H1 (cell line): Measurements from ENCODE around the gene HHAT. TPM values are rescaled to one million over a fixed set of nuclear protein-coding genes. Genes with fewer than 3 reads are reported as not detected.

Experiments used
- CTCF ChIA-PET: fragments of 300-600 bp; sonication (Branson Sonifier 250); formaldehyde crosslinking; loops from one replicate; lab custom pipeline; 2021; ENCODE audit not compliant: partially characterized antibody; lab: Charles Lee
- POLR2A ChIA-PET: fragments of 300-600 bp; sonication (Branson Sonifier 250); formaldehyde crosslinking; loops from one replicate; lab custom pipeline; 2021; ENCODE audit warnings: inconsistent platforms; ENCODE audit not compliant: partially characterized antibody; lab: Charles Lee
- DNase-seq, 2 experiments: peaks; one replicate each; pipeline versions ENCODE4 v3.0.0 to v3.0.0-alpha.2; 2010 to 2022; ENCODE audit warnings: low spot score in 2 of 2, low read depth in 1 of 2, mixed read lengths in 1 of 2
- FAIRE-seq: peaks from 2 replicates; lab custom pipeline; 2011; peaks lifted over from hg19 to GRCh38; lab: Jason Lieb, UNC
- H2AFZ ChIP-seq: 2 replicates; pipeline ENCODE4 v1.8.1; 2012; ENCODE audit warnings: low read length, inconsistent platforms
- H2AK5ac ChIP-seq: 2 replicates; pipeline ENCODE4 v1.6.1; 2013; ENCODE audit warnings: low read depth, low read length
- H2BK120ac ChIP-seq: replicated peaks from 2 replicates; pipeline ENCODE3; 2013; ENCODE audit warnings: low read depth, low read length, inconsistent platforms
- H2BK12ac ChIP-seq: 2 replicates; pipeline ENCODE4 v1.6.1; 2013; ENCODE audit warnings: low read depth, low read length
- H2BK15ac ChIP-seq: 2 replicates; pipeline ENCODE4 v1.6.1; 2013; ENCODE audit warnings: low read length
- H2BK20ac ChIP-seq: 2 replicates; pipeline ENCODE4 v1.6.1; 2013; ENCODE audit warnings: low read length
- H2BK5ac ChIP-seq: 2 replicates; pipeline ENCODE4 v1.6.1; 2013; ENCODE audit warnings: low read depth, low read length
- H3K14ac ChIP-seq: 2 replicates; pipeline ENCODE4 v1.6.1; 2013; ENCODE audit warnings: inconsistent platforms; ENCODE audit not compliant: insufficient read length
- H3K18ac ChIP-seq: 2 replicates; pipeline ENCODE4 v1.6.1; 2013; ENCODE audit warnings: low read length; ENCODE audit errors: extremely low read depth
- H3K23ac ChIP-seq: 2 replicates; pipeline ENCODE4 v1.6.1; 2013; ENCODE audit warnings: inconsistent platforms; ENCODE audit not compliant: insufficient read length
- H3K23me2 ChIP-seq: 2 replicates; pipeline ENCODE4 v1.6.1; 2013; ENCODE audit warnings: low read depth, low read length
- H3K27ac ChIP-seq: 2 replicates; pipeline ENCODE4 v1.6.1; 2011; ENCODE audit warnings: low read depth, low read length, inconsistent platforms
- H3K27me3 ChIP-seq, 4 experiments: replicated peaks in 1 of 4; 1 replicate in 1 of 4; 2 replicates in 3 of 4; pipeline versions ENCODE4 v1.6.1 to v1.8.1; 2011 to 2013; ENCODE audit warnings: low read length in 3 of 4, mild to moderate bottlenecking in 3 of 4, inconsistent platforms in 2 of 4, mixed read lengths in 2 of 4, moderate library complexity in 1 of 4; ENCODE audit not compliant: control insufficient read depth in 3 of 4, insufficient read depth in 3 of 4; ENCODE audit errors: extremely low read depth in 1 of 4
- H3K36me3 ChIP-seq, 4 experiments: 2 replicates each; pipeline versions ENCODE4 v1.6.1 to v1.8.1; 2011 to 2013; ENCODE audit warnings: mild to moderate bottlenecking in 4 of 4, low read length in 3 of 4, moderate library complexity in 2 of 4, control low read depth in 1 of 4, inconsistent platforms in 1 of 4; ENCODE audit not compliant: insufficient read depth in 4 of 4, control insufficient read depth in 2 of 4
- H3K4ac ChIP-seq: replicated peaks from 2 replicates; pipeline ENCODE3; 2013; ENCODE audit warnings: low read length, low read depth, mixed read lengths, inconsistent platforms; ENCODE audit not compliant: insufficient read length
- H3K4me1 ChIP-seq, 4 experiments: replicated peaks in 1 of 4; 1 replicate in 1 of 4; 2 replicates in 3 of 4; pipeline versions ENCODE4 v1.6.1 to v1.8.1; 2011 to 2013; ENCODE audit warnings: low read length in 3 of 4, inconsistent platforms in 2 of 4, mixed read lengths in 1 of 4; ENCODE audit not compliant: insufficient read depth in 4 of 4, control insufficient read depth in 3 of 4
- H3K4me2 ChIP-seq, 2 experiments: 2 replicates each; pipeline versions ENCODE4 v1.6.1 to v1.8.1; 2011 to 2013; ENCODE audit warnings: low read depth in 2 of 2, low read length in 2 of 2, control low read depth in 1 of 2, inconsistent platforms in 1 of 2, mild to moderate bottlenecking in 1 of 2; ENCODE audit not compliant: insufficient read depth in 1 of 2
- H3K4me3 ChIP-seq, 4 experiments: fragments of 200-600, 300-600 bp in 1 of 4; sonication (generic), shearing (Covaris generic), sonication (Bioruptor Twin) in 1 of 4; 2 replicates each; pipeline versions ENCODE4 v1.5.1 to v1.8.1; 2011 to 2016; ENCODE audit warnings: low read length in 4 of 4, low read depth in 3 of 4, control low read depth in 2 of 4, inconsistent platforms in 2 of 4, mild to moderate bottlenecking in 2 of 4, mixed read lengths in 1 of 4, moderate library complexity in 1 of 4; ENCODE audit not compliant: insufficient read depth in 2 of 4; ENCODE audit errors: extremely low read depth in 1 of 4
- H3K56ac ChIP-seq: replicated peaks from 2 replicates; pipeline ENCODE3; 2013; ENCODE audit warnings: low read depth, mild to moderate bottlenecking, mixed read lengths, low read length, inconsistent platforms; ENCODE audit not compliant: insufficient read length
- H3K79me1 ChIP-seq: 2 replicates; pipeline ENCODE4 v1.6.1; 2013; ENCODE audit warnings: low read depth, low read length, control low read depth
- H3K79me2 ChIP-seq, 2 experiments: 2 replicates each; pipeline versions ENCODE4 v1.6.1 to v1.8.1; 2012 to 2013; ENCODE audit warnings: low read length in 2 of 2, mild to moderate bottlenecking in 2 of 2, inconsistent platforms in 1 of 2; ENCODE audit not compliant: insufficient read depth in 2 of 2, control insufficient read depth in 1 of 2
- H3K9ac ChIP-seq, 4 experiments: replicated peaks in 1 of 4; 1 replicate in 1 of 4; 2 replicates in 3 of 4; pipeline versions ENCODE4 v1.6.1 to v1.8.1; 2011 to 2013; ENCODE audit warnings: low read depth in 3 of 4, low read length in 3 of 4, control low read depth in 2 of 4, mild to moderate bottlenecking in 2 of 4, moderate library complexity in 2 of 4, inconsistent platforms in 1 of 4; ENCODE audit errors: extremely low read depth in 1 of 4
- H3K9me3 ChIP-seq, 2 experiments: 2 replicates each; pipeline versions ENCODE4 v1.6.1 to v1.8.1; 2012 to 2013; ENCODE audit warnings: mild to moderate bottlenecking in 2 of 2, moderate library complexity in 2 of 2, control low read depth in 1 of 2, inconsistent platforms in 1 of 2, low read depth in 1 of 2, low read length in 1 of 2, mixed read lengths in 1 of 2; ENCODE audit not compliant: insufficient read depth in 2 of 2
- H4K20me1 ChIP-seq, 2 experiments: replicated peaks in 1 of 2; 2 replicates each; pipeline versions ENCODE3 to v1.8.1; 2011 to 2013; ENCODE audit warnings: inconsistent platforms in 2 of 2, low read length in 2 of 2, mild to moderate bottlenecking in 1 of 2; ENCODE audit not compliant: insufficient read depth in 2 of 2, control insufficient read depth in 1 of 2
- H4K5ac ChIP-seq: 2 replicates; pipeline ENCODE4 v1.6.1; 2013; ENCODE audit warnings: low read length, low read depth, mixed read lengths, inconsistent platforms; ENCODE audit not compliant: insufficient read length
- H4K8ac ChIP-seq: 2 replicates; pipeline ENCODE4 v1.8.0; 2013; ENCODE audit warnings: mild to moderate bottlenecking, moderate library complexity, low read length, inconsistent platforms; ENCODE audit not compliant: insufficient read depth; ENCODE audit errors: extremely low read depth
- H4K91ac ChIP-seq: replicated peaks from 2 replicates; pipeline ENCODE3; 2013; ENCODE audit warnings: low read length, mixed read lengths, inconsistent platforms; ENCODE audit not compliant: insufficient read length
- CREB1 ChIP-seq: IDR thresholded peaks from 2 replicates; pipeline ENCODE4 v1.6.1; 2012; ENCODE audit warnings: inconsistent platforms
- POU5F1 ChIP-seq: IDR thresholded peaks from 2 replicates; pipeline ENCODE4 v1.6.1; 2011; ENCODE audit warnings: low read depth, mild to moderate bottlenecking, low read length, moderate library complexity
- SP1 ChIP-seq: IDR thresholded peaks from 2 replicates; pipeline ENCODE4 v1.6.1; 2011; ENCODE audit warnings: low read depth, low read length
- SRF ChIP-seq: IDR thresholded peaks from 2 replicates; pipeline ENCODE4 v1.6.1; 2011; ENCODE audit warnings: mild to moderate bottlenecking, low read depth, low read length, moderate library complexity
- WGBS, 2 experiments: shearing (Covaris generic) in 1 of 2; methylation state at CpG; one replicate each; pipeline versions ENCODE4 v1.1.6 to v1.1.7; 2013 to 2015; ENCODE audit warnings: low lambda C conversion rate in 2 of 2, mixed read lengths in 2 of 2, inconsistent platforms in 1 of 2, low coverage in 1 of 2, missing lambda C conversion rate in 1 of 2; ENCODE audit not compliant: insufficient replicate concordance in 2 of 2, insufficient coverage in 1 of 2, insufficient read length in 1 of 2; ENCODE audit errors: extremely low coverage in 1 of 2, missing lambda C conversion rate in 1 of 2; 5-methylcytosine and 5-hydroxymethylcytosine counted together
- polyA plus RNA-seq, 7 experiments: library from polyadenylated mRNA; depleted of rRNA in 3 of 7; stranded (reverse) in 5 of 7; unstranded in 2 of 7; fragments of >200 nt in 5 of 7; fragments of 200-250 nt in 2 of 7; gene quantifications; 1 replicate in 5 of 7; 2 replicates in 1 of 7; 4 replicates in 1 of 7; pipeline versions ENCODE4 v1.2.1 to v1.2.3, GENCODE V29; 2011 to 2013; ENCODE audit warnings: missing spikeins in 2 of 7, mixed read lengths in 2 of 7
- total RNA-seq: library from RNA; stranded (reverse); fragmentation: NEBNext Ultra II Directional; extraction: Animal tissue kit (Norgen Biotek cat#: 25700); gene quantifications from 2 replicates; pipeline ENCODE4 v1.2.1, GENCODE V29; 2021

HHAT gene
- total and polyA plus RNA-seq, 2 of the 8 experiments (the other 6 are each of a cell fraction or from before 2014, with no cell fraction given), result 0.15 to 0.51 TPM

- Histone ChIP-seq H2BK15ac (no peak overlapping the region), H4K8ac (no peak overlapping the region), H2AFZ (no peak overlapping the region), H3K27me3 (no peaks in the 10 kb centered on the region), H2BK12ac (no peak overlapping the region), H3K4me1 (no peaks in the 10 kb centered on the region), H3K36me3 (no peaks in the 10 kb centered on the region), H2BK5ac (no peak overlapping the region), H2BK120ac (no peak overlapping the region), H2AK5ac (no peak overlapping the region), H3K79me1 (no peaks in the 10 kb centered on the region), H4K91ac (no peak overlapping the region), H3K23ac (no peak overlapping the region), H3K4me2 (no peak overlapping the region), H4K20me1 (no peaks in the 10 kb centered on the region), H3K9ac (no peak overlapping the region), H3K14ac (no peak overlapping the region), H4K5ac (no peak overlapping the region), H3K4me3 (no peak overlapping the region), H3K23me2 (no peaks in the 10 kb centered on the region), H3K18ac (no peak overlapping the region), H3K9me3 (no peaks in the 10 kb centered on the region), H3K56ac (no peak overlapping the region), H3K4ac (no peak overlapping the region), H3K79me2 (no peaks in the 10 kb centered on the region), H2BK20ac (no peak overlapping the region), H3K27ac (no peak overlapping the region)
- DNase-seq (no peak), FAIRE-seq (no peak)
- WGBS, 2 experiments, result 92% methylated on average over 2 of the region's 2 CpGs; no CpG with 5 or more reads in 1 of the 2 experiments
- ChIA-PET POLR2A (interaction anchor here (1.1 kb wide), 1 partner anchor 9 kb away, joined by 3 read pairs; no protein-coding TSS in a partner anchor), CTCF (interaction anchor here (0.5 to 1.5 kb wide), 3 partner anchors 47 to 509 kb away, joined by 3 read pairs; no protein-coding TSS in a partner anchor)
- TF ChIP-seq POU5F1, result no peak
- TF ChIP-seq SP1, result no peak
- no peak for TF ChIP-seq SRF
- TF ChIP-seq CREB1, result no peak
Measured at GRCh38 chr1:210626341-210626740, 297.6 kb downstream of the HHAT start.
